NCI-H2196 treated with DMSO at 0.1 percent for 48 hours (cell line): ENCODE data around the gene NDUFB6.
"Not testable (repeated sequence)": the region's sequence is repeated elsewhere in the genome, so short reads cannot be mapped to it uniquely, and the experiment has no call there.

ENCODE experiments used
- DNase-seq: peaks from one replicate; lab custom pipeline; 2025; ENCODE audit not compliant: unreplicated experiment; lab: John Stamatoyannopoulos, UW

NDUFB6 gene

DNA sequence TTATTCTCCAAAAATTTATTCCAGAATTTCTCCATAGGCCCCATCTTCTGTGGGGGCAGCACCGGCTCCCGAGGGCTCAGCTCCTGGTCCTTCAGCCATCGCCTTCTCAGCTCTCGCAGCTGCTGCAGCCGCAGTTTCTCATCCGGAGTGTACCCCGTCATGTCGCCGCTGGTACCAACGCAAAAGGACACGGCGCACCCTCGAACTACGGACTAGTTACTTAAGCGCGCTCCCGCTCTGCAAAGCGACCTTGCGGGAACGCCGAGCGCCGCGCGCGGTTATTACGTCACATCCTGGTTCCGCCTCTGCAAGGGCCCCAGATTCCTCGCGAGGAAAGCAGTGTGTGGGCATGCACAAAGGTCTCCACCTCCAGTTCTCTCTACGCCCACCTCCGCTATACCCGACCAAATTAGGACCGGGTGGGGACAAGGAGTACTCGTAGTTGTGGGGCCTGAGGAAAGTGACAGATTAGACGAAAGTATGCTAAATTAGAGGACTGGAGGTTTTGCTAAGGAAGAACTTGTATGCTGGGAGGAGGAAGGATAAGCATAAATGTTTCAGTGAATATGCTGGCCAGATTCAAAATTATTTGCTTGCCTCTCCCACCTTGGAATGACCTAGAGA, at the start of gene NDUFB6:
Gene NDUFB6, minus strand, starts transcription at position 260 of the 624 bp plus-strand sequence. Its CDS starts 99 bp downstream, at position 161.
- peak; percentile 81 for DNase-seq

DNA sequence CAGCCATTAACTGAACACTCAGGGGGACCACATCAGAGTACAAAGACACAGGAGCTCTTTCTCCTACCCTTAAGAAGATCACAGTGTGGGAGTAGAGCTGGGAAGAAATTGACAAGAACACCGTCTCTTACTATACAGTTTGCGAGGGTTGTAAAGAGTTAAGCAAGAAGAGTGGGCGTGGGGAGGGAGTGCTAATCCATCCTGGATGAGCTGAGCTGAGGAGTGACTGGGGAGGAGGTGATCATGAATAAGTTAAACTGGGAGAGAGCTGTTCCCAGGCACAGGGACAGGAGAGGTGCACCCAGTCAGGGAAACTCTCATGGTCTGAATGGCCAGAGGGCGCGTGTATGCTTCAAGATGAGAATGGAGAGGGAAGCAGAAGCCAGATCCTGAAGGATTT, 45.3 kb upstream of the NDUFB6 start:
- DNase-seq = no peak

DNA sequence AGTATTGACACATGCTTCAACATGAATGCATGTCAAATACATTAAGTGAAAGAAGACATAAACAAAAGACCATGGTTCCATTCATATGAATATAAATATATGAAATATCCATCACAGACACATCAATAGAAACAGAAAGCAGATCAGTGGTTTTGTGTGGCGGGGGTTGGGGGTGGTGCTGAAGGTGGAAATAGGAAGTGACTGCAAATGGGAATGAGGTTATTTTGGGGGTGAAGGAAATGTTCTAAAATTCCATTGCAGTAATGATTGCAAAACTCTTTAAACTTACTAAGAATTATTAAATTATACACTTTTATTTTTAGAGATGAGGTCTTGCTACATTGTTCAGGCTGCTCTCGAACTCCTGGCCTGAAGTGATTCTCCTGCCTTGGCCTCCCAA, 33.9 kb upstream of the NDUFB6 start:
- no peak for DNase-seq

DNA sequence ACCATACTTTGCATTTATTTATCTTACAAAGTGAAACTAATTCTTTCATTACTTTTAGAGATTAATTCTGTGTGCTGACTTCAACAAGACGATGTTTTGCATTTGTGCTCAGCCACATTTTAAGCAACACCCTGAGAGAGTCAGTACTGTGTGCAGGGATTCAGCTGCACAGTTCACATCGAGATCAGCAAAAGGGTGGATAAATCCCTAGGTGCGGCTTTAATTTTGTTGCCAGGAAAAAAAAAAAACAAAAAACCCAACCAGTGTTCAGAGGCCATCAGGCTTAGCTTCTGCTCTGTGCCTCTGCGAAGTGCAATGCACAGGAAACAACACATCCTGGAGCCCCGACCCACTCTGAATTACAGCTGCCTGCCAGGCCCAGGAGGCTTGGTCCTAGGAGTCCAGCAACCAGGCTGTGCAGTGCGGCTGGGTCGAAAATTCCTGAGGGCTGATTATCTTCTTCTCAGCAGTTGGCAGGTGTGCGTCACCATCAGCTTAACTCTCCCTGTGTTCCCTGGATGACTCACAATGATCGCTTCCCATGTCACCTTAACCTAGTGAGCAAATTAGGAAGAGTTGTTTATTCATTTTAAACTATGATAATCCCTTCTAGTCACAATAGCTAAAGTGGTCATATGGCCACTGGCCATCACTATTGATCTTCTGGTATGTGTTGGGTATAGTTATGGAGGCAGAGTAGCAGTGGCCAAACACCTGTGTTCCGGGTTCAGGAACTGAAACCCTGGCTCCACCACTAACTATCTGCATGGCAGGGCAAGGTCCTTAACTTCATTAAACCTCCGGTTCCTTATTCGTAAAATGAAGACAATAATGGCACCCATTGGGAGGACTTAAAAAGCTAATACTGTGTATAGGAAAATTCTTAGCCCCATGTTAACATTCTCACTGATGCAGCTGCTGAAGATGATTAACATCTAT, 31.2 kb upstream of the NDUFB6 start:
- no peak for DNase-seq

DNA sequence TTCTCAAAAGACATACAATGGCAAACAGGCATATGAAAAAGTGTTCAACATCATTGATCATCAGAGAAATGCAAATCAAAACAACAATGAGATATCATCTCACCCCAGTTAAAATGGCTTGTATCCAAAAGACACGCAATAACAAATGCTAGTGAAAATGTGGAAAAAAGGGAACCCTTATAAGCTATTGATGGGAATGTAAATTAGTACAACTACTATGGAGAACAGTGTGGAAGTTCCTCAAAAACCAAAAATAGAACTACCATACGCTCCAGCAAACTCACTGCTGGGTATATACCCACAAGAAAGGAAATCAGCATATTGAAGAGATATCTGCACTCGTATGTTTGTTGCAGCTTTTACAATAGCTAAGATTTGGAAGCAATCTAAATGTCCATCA, 26.1 kb upstream of the NDUFB6 start:
- DNase-seq = not testable (repeated sequence)

DNA sequence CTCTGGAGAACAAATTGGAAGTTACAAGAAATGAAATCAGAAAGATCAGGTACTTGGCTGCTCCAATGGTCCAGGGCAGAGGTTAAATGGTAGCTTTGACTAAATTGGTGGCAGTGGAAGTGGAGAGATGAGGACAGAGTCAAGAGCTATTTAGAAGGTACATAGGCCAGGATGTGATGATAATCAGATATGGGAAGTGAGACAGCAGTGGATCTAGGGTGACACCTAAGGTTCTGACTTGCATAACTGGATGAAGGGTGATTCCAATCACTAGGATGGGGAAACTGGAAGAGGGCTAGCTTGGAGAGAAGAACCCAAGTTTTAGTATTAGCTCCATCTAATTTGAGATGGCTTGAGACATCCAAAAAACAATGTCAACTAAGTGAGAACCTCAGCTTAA, 24.0 kb upstream of the NDUFB6 start:
- no peak for DNase-seq

DNA sequence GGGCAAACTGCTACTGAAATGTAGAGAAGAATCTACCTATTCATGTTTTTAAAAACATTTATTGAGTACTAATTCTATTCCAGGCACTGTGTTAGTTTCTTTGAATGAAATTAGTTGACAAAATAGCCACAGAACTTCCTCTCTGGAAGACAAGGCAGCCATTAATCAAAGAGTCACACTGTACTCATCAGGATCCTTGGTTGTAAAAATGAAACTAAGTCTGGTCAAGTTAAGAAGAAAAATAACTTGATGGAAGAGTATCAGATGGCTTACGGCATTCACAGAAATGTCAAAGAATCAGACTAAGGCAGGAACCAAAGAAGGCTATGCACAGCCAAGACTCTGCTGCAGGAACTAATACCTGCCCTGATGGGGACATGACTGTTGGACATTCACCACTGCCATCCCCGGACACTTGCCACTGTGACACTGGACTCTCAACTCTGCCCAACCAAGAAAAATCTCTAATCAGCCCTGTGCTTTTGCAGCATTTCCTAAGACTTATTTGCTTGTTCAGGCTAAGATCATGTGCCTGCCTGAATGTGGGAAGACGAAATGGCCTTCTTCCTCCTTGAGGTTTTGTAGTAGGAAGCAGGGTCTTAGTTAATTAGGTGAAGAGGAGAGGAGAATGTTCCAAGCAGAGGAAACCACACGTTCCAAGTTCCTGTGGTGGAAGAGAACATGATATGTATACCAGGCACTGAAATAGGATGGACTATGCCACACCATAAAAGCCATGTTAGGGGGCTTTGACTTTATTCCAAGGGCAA, 23.3 kb upstream of the NDUFB6 start:
- no peak for DNase-seq

DNA sequence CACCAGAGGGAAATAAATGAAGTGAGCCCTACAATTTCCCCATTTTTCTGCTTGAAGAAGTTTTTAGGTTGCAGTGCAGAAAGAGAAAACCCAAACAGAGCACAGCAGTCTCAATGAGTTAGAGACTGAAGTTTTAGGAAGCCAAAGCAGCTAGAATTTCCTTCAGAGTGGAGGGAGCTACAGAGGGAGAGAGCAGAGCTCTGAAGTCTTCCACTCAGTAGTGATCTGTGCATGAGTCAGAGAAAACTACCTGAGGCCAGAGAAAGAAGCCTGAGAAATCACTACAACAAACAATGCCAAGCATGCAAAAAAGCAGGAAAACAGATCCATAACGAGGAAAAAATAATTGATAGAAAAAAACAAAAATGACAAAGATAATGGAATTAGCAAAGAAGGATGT, 17.9 kb upstream of the NDUFB6 start:
- DNase-seq = no peak

DNA sequence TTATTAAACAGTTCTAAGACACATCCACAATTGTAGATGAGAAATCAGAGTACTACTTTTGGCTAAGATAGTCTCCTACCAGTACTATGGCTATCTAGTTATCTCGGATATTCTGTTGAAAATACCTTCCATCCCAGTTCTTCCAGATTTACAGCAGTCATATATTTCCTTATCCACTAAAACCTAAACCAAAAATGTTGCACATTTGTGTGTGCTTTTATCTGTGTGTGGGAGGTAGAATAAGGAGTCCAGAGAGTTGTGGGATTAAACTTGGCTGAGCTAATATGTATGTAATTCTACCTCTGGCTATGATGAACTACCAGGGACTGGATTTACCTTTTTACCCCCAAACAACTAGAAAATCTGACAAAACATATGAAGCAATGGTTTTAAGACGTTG, 17.5 kb upstream of the NDUFB6 start:
- DNase-seq = no peak

DNA sequence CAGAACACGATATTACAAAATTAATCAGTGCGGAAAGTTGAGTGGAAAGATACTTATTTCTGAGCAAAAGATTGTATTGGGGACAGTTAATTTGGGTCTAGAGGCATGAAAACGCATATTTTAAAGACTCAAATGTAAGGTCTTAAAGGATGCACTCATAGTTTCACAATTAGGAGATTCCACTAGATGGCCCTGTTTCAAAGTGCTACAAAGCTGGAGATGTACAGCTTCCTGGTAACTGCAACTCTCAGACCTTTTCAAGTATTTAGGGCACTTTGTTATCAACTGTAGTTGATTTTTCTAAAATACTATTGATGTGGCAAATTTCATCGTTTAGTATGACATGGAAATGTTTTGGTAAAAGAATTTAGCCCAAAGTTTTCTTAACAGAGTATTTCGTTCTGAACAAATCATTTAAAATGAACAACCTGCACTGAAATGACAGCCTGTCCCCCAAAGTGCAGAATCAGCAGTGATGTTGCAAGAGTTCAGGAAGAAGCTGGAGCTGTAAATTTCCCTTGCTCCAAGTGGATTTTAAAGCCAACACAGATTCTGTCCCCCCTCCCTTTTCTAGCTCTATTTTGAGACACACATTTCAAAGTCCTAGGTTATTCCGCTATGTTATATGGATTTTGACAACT, 16.2 kb upstream of the NDUFB6 start:
- DNase-seq = peak; percentile 0

DNA sequence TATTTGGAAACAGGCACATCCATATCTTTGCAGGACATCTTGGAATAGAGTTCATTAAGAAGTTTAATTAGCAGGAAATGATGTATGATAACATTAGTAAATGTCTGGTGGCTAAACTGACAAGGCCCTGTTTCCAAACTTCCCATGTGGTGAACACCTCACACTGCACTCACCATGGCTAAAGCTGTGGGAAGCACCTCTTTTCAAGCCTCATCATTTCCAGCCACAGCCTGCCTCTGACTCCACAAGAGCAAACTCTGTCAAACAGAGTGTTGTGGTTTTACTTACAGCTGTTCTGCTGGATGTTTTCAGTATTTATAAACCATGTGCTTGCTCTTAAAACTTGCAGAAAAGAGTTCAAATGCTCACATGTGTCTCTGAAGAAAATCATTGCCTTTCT, 14.9 kb upstream of the NDUFB6 start:
- DNase-seq = no peak

DNA sequence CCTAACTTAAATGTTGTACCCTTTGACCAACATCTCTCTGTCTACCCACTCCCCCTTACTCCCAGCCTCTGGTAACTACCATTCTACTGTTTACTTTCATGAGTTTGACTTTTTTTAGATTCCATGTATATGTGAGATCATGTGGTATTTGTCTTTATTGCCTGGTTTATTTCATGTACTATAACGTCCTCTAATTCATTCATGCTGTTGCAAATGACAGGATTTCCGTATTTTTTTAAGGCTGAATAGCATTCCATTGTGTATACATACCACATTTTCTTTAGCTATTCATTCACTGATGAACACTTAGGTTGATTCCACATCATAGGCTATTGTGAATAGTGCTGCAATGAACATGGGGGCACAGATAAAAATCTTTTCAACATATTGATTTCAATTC, 11.8 kb upstream of the NDUFB6 start:
- no peak for DNase-seq

DNA sequence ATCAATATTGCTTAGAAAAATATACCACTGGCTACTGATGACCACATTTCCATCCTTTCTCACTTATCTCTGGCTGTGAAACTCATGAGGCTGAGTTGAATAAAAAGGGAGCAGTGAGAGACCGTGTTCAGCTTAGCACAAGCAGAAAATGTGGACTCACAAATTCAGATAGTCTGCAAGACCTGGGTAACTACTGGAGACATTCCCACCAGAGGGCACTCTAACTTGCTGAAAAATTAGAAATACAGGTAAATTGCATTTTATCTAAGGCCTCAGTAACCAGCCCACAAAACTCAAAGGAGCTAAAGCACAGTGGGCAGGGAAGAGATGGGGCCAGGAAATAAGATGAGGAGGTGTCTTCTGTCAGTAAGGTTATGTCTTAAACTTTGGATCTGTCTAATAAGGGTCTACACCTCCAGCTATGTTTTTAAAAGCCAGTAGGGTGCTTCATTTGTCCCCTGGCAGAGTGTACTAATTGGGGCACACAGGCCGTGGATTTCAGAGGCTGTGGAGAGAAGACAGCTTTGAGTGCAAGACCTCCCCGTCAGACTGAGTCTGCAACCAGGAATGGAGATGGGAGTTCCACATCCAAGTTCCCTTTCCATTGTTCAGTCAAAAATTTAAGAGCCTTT, 8.7 kb upstream of the NDUFB6 start:
- peak; percentile 33 for DNase-seq

DNA sequence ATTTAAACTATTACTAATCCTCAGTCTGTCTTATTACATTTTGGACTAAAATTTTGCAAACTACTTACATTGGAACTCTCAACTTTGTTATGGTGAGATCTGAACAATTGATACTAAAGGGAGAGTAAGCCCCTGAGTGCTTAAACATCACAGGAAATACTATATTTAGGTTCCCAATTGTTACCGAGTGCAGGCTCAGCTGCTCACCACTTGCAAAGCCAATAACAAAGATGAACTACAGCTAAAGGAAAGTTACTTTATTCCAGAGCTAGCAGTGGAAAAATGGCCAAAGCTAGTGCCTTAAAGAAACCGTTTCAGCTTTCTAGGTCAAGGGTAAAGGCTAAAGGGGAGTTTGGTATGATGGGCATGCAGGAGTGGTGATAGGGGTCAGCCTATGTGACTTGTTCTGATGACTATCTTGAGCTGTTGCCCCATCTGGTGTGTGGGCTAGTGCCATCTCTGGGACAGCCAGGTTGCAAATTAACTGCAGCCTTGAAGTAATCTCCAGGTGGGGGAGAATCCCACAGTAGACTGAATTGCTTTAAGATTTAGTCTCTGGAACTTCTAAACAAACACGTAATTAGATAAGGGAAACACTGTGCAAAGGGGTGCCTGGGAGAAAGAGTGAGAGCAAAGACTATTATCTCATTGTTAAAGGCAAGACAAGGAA, 7.8 kb upstream of the NDUFB6 start:
- DNase-seq = no peak

DNA sequence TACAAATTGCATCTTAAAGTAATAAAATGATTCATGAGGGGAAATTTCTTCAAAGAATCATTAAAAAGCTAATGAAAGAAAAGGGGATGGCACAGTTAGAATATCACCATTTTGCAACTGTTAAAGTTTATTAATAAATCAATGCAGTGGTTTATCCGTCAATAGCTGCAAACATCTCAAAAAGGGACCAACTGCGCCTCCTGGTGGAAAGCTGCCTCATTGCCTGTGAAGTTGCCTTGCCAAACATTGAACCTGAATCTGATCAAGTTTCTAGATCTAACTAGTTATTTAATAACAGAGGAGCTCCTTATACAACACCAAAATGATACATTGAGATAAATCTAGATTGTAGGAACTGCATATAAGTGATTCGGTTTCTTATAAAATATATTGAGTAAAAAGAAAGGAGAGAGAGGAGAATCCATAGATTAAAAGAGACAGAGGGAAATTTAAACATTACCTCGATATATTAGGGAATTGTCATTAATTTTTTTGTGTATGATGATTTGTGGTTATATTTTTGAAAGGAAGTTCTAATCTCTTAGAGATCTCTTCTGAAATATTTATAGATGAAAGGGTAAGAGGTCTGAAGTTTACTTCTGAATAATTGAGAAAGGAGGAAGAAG, 6.9 kb upstream of the NDUFB6 start:
- DNase-seq = peak; percentile 16

DNA sequence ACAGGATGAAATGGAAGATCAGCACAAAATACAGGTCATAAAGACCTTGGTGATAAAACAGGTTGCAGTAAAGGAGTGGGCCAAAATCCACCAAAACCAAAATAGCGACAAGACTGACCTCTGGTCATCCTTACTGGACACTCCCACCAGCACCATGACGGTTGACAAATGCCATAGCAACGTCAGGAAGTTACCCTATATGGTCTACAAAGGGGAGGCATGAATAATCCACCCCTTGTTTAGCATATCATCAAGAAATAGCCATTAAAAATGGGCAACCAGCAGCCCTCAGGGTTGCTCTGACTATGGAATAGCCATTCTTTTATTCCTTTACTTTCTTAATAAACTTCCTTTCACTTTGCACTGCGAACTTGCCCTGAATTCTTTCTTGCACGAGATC, 6.0 kb upstream of the NDUFB6 start:
- DNase-seq = no peak

DNA sequence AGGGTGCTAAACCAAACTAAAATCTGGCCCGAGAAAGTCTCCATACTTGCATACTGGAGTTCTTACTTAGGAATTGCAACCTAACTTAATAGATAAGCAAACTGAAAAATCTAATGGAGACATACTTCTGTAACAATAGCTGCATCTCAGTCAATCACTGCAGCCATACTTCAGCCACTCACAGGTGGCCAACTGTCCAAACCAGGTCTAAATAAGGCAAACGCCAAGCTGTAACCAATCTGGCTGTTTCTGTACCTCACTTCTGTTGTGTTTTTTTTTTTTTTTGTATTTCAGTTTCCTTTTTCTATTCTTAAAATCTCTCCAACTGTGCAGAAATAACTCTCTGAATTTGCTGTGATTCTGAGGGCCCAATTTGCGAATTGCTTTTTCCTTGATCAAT, 4.4 kb upstream of the NDUFB6 start:
- no peak for DNase-seq

DNA sequence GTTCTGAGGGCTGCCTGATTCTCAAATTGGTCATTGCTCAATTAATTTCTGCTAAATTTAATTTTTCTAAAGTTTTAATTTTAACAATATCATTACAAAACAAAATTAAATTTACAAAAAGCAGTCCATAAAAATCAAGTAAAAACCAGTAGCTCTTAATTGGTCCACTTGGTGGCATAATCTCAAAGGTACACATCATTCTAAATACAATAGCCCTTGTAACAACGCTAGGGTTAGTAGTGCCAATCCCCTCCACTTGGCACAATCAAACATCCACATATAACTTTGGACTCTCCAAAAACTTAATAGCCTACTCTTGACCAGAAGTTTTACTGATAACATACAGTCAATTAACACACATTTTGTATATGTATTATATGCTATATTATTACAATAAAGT, 1.9 kb upstream of the NDUFB6 start:
- no peak for DNase-seq

DNA sequence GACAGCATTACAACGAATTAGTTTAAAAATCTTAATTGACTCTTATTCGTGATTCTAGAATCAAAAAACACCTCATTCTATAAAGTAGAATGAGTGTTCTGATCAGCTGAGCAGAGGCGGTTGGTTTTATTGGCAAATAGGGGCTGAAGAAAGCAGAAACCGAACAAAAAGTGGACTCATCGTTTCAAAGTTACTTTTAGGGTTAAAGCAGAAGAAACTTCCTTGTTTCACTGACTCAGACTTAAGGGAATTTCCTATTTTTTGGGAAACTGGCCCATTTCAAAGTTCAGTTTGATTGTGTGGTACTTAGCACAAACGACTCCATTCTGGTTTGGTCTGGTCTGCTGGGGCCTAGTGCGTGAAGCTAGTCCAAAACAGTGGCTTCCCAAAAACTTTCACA, 862 bp upstream of the NDUFB6 start:
- no peak for DNase-seq
